Lower lobe of right lung (tissue), 2 donors: ENCODE data around the gene TRPC3. TPM values are rescaled to one million over a fixed set of nuclear protein-coding genes. Genes with fewer than 3 reads are reported as not detected.

Source experiments
- ATAC-seq, 2 donors: fragments of 200-7000 bp; cut with Tn5 transposase; one replicate each; pipeline ENCODE4 v1.9.1; 2020 to 2022; ENCODE audit warnings: mild to moderate bottlenecking in 2 of 2, moderate library complexity in 2 of 2
- DNase-seq: peaks from one replicate; pipeline ENCODE4 v3.0.0-alpha.2; 2020
- H3K27ac ChIP-seq: fragments of 200-600 bp; one replicate; pipeline ENCODE4 v1.8.0; 2022
- H3K27me3 ChIP-seq: fragments of 200-600 bp; one replicate; pipeline ENCODE4 v1.8.0; 2022; ENCODE audit warnings: low read depth
- H3K36me3 ChIP-seq: fragments of 200-600 bp; one replicate; pipeline ENCODE4 v1.8.0; 2022; ENCODE audit warnings: mild to moderate bottlenecking
- H3K4me1 ChIP-seq: fragments of 200-600 bp; one replicate; pipeline ENCODE4 v1.8.0; 2022
- H3K4me3 ChIP-seq: fragments of 200-600 bp; one replicate; pipeline ENCODE4 v1.8.0; 2022; ENCODE audit warnings: mild to moderate bottlenecking
- H3K9me3 ChIP-seq: fragments of 200-600 bp; one replicate; pipeline ENCODE4 v1.8.0; 2022
- CTCF ChIP-seq: fragments of 200-600 bp; IDR thresholded peaks from one replicate; pipeline ENCODE4 v1.8.0; 2022; ENCODE audit warnings: antibody characterized with exemption, mild to moderate bottlenecking
- intact Hi-C: fragments of 100-400 bp; cut with DNase I; formaldehyde crosslinking; loops from one replicate; pipeline ENCODE4 v1.11.0; 2022
- long read RNA-seq: library from polyadenylated mRNA; unstranded; transcript quantifications from one replicate; pipeline ENCODE4 v2.0.0, GENCODE V29; 2021
- total RNA-seq: library from RNA; stranded (reverse); fragmentation: NEBNext Ultra II Directional; extraction: Animal tissue kit (Norgen Biotek cat#: 25700); gene quantifications from one replicate; pipeline ENCODE4 v1.2.1, GENCODE V29; 2021
- donor health status: DM: no; HTN: yes; CAD: no; lungs with severe emphysema.

Gene TRPC3
- 1.7 TPM for total RNA-seq
- long read RNA-seq, partial matches to known transcripts, result 0 of 6 reads
- long read RNA-seq, other reads (novel, unspliced or antisense), result 5 of 6 reads

- peak; percentile 47 to 55 for ATAC-seq
- Histone ChIP-seq H3K9me3 (no peaks in the 10 kb centered on the region), H3K27ac (peak within 1 kb of the TSS; percentile 48), H3K4me1 (peaks cover 10% of the 10 kb centered on the region), H3K27me3 (peaks cover 45% of the 10 kb centered on the region), H3K4me3 (peak within 1 kb of the TSS; percentile 70), H3K36me3 (no peaks in the 10 kb centered on the region)
- intact Hi-C loops, result no loop called here
- TF ChIP-seq CTCF, result no peak
- DNase-seq, result peak; percentile 54
These were observed at the start of gene TRPC3 for GRCh38 chr4:121951521-121952110. TSS of gene TRPC3 (minus strand) at chr4:121952060. CDS start at chr4:121951680, 380 bp downstream.

DNA sequence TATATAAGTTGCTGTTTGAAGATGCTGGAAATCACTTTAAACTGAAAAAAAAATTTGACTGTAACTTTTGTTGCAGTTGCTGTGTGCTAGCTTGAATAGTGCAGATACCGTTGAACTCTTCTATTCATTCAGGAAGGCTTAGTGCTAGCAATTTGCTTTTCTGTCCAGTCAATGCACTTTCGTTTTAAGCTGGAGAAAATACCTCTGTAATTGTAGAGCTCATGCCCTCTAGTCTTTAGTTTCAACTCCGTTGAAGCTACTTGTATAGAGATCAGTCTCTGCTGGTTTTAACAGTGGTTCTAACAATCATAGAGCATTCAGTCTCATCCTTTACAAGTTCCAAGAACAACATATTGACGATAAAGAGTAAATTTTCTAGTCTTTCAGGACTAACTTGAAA lies 49.0 kb upstream of the TRPC3 start:
- intact Hi-C loops, result no loop called here
- ATAC-seq (no peak), DNase-seq (no peak)
- H3K27ac ChIP-seq, result no peak overlapping the region
- TF ChIP-seq CTCF, result no peak
- no peak overlapping the region for H3K4me3 ChIP-seq
- H3K4me1 ChIP-seq, result no peaks in the 10 kb centered on the region
- no peaks in the 10 kb centered on the region for H3K36me3 ChIP-seq
- H3K9me3 ChIP-seq, result no peaks in the 10 kb centered on the region
- no peaks in the 10 kb centered on the region for H3K27me3 ChIP-seq

- intact Hi-C loops, result no loop called here
- Histone ChIP-seq H3K4me1 (no peaks in the 10 kb centered on the region), H3K4me3 (no peak overlapping the region), H3K27ac (no peak overlapping the region), H3K27me3 (no peaks in the 10 kb centered on the region), H3K36me3 (no peaks in the 10 kb centered on the region), H3K9me3 (no peaks in the 10 kb centered on the region)
- no peak for TF ChIP-seq CTCF
- no peak for DNase-seq
- ATAC-seq, result peak in 1 of 2 donors; percentile 54
These were observed 46.2 kb upstream of the TRPC3 start for GRCh38 chr4:121998024-121998423.

- no peak for DNase-seq
- Histone ChIP-seq H3K4me1 (no peaks in the 10 kb centered on the region), H3K36me3 (no peaks in the 10 kb centered on the region), H3K9me3 (no peaks in the 10 kb centered on the region), H3K4me3 (no peak overlapping the region), H3K27ac (no peak overlapping the region), H3K27me3 (no peaks in the 10 kb centered on the region)
- no peak for ATAC-seq
- intact Hi-C loops, result no loop called here
- TF ChIP-seq CTCF, result no peak
These were observed 44.1 kb upstream of the TRPC3 start for GRCh38 chr4:121995790-121996537.

GRCh38 chr4:121991968-121992367 lies 40.1 kb upstream of the TRPC3 start:
- no peak overlapping the region for H3K27ac ChIP-seq
- no peaks in the 10 kb centered on the region for H3K27me3 ChIP-seq
- ATAC-seq, result no peak
- H3K9me3 ChIP-seq, result no peaks in the 10 kb centered on the region
- H3K4me3 ChIP-seq, result no peak overlapping the region
- H3K4me1 ChIP-seq, result no peaks in the 10 kb centered on the region
- no peaks in the 10 kb centered on the region for H3K36me3 ChIP-seq
- DNase-seq, result no peak
- TF ChIP-seq CTCF, result no peak
- intact Hi-C loops, result no loop called here
